GM18498 (cell line): ENCODE measurements around the gene ACTRT2.

Experiments used
- ATAC-seq: cut with Tn5 transposase; IDR thresholded peaks from one replicate; pipeline ENCODE4 v1.9.1; 2021; ENCODE audit warnings: mild to moderate bottlenecking, moderate library complexity; ENCODE audit not compliant: unreplicated experiment

The ACTRT2 gene

DNA sequence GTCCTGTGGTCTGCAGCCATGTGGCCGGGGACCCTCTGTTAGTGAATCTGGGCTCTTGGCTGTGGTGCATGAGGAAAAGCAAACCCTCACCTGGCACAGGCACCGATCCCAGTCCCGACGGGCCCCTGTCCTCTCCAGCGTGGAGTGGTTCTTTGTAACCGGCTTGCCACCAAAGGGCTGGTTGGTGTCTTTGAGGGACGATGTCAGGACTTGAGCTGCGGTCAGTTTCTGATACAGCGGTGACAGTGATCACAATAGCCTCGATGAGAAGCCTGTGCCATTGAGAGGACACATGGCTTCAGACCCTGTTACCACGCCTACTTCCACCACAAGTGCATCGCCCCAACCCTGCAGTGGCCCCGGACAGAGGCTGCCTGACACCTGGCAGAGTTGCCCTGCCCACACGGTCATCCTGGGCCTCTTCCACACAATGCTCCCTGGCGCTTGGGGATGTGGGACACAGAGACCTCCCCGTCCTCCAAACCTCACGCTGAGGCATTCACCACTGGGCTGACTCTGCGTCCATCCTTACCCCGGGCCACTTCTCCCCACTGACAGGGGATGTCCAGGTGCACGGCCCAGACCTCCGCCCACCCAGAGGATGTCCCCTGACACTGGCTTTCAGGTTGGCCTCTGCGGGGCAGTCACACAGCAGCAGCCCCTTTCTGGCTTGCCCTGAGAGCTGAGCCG is 18.8 kb upstream of the ACTRT2 start:
- ATAC-seq: no peak

DNA sequence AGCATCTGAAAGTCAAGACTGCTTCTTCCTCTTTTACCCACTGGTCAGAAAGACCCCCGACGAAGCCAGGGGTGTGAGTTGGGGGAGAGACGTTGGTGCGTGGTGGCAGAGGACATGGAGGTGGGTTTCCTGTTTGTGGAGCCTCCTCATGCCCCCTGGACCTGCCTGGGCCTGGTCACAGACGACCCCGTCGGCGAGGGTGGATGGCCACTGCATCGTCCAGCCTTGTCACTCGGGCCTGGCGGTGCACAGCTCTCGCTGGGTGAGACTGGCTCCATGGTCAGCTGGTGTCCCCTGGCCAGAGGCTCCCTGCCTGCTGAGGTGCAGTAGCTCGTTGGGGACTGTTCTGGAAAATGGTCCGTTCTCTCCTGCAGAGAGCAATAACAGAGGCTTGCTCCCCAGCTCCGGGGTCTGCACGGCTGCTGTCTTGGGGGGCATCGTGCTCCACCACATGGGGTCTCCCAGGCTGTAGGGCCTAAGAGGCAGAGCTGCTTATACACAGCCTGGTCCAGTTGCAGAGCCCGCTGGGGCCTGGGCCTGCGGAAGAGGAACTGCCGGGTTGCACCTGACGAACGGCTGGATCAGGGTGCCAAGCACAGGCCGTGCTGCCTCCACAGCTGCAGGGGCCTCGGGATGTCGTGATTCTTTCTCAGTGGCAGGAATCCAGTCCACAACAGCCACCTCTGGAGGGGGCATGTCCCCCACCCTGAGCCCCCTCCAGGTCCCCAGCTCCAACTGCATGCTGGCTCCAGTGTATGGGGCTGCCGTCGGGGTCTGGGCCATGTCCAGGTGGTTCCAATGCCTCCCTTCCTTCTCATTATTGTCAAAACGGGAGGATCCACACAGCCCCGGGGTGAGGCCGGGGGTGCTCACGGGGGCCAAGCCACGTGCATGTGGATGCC is 18.0 kb upstream of the ACTRT2 start:
- ATAC-seq: no peak

DNA sequence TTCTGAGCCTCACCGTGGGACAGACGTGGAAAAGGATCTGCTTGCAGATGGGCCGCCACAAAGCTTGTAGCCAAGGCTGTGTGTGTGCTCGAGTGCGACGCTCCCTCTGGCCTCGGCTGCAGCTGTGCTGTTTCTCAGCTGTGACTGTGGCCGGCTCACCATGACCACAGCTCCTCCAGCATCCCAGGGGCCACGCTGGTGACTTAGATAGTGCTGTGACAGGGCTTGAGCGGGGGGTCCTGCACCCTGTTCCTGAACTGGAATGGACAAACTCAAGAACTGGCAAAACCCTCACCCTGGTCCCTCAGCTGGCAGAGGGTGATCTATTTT is 17.4 kb upstream of the ACTRT2 start:
- no peak for ATAC-seq

DNA sequence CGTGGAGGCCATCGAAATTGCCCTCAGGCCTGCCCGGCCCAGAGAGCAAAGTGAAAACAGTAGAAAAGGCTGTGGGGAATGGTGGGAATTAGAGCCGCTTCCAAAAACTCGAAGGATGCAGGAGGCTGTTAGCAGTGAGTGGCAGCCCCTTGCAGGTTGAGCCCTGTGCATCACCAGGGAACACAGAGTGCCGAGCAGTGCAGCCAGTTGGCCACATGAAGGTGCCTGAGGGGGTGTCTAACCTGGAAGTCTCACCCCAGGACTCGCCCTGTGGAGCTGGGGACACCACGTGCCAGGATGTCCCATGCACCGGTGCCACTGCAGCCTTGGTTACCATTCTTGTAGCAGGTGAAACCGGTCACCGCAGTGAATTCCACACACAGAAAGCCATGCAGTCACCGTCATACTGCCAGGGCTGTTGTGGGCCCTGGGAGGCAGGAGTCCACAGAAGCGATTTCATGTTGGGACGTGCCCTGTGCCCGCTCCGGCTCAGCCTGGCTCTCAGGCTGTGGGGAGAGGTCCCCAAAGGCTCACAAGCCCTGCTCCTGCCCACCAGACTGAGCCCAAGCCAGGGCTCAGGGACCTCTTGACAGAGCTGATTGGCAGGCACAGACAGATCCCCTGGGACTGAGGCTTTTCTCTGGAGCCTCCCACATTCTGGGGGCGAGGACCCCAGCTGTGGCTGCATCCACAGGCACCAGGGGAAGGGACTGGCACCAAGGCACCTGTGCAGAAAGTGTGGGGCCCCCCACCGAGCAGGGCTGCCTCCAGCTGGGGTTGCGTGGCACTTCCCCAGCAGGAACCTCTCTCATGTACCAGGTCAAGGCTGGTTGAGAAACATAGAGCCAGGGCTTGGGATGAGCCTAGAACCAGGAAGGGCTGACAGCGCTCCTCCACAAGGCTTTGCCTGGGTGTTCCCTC is 16.7 kb upstream of the ACTRT2 start:
- ATAC-seq: no peak

DNA sequence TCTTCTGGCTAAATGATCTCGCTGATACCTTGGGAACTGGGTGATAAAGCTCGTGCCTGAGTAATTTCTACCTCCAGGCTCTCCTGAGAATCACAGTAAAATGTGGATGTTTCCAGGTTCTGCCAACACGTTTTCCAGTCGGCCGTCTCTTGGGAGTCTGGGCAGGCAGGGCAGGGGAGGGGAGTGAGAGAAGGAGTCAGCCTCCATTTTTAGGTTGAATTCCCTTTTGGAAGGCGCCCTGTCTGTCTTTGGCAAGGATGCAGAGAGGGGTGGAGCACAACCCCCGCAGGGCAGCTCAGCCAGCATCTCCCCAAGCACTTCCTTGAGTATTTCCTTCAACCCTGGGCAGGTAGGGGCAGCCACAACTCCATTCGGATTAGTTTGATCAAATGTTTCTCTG is 15.5 kb upstream of the ACTRT2 start:
- ATAC-seq: no peak

DNA sequence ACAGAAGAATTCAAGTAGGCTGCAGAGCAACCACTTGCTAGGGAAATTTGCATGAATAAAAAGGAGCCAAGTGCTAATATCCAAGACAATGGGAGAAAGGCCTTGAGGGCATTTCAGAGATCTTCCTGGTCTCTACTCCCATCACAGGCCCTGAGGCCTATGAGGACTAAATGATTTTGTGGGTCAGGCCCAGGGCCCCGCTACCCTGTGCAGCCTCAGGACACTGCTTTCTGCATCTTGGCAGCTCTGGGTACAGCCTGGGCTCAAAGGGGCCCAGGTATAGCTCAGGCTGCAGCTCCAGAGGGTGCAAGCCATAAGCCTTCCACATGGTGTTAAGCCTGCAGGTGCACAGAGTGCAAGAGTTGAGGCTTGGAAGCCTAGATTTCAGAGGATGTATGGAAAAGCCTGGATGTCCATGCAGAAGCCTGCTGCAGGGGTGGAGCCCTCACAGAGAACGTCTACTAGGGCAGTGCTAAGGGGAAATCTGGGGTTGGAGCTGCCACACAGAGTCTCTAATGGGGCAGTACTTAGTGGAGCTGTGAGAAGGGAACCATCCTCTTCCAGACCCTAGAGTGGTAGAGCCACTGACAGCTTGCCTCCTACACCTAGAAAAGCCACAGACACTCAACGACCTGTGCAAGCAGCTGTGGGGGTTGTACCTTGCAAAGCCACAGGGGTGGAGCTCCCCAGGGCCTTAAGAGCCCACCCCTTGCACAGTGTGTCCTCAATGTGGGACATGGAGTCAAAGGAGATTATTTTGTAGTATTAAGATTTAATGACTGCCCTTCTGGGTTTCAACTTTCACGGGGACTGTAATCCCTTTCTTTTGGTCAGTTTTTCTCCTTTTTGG is 13.7 kb upstream of the ACTRT2 start:
- no peak for ATAC-seq

DNA sequence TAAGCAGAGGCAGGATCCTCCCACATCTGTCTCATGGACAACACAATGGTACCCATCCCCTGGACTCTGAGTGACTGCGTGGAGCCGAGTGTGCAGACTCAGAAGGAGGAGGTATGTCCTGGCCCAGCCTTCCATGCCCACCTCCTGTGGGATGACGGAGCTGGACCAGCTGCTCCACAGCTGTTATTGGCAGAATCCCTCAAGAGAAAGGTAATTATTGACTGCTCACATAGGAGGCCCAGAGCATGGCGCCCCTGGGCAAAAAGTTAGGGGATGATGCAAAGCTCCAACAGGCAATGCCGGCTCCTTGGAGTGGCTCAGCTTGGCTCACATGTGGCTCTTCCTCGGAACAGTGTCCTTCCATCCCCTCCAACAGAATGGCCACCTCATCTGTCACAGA is 12.2 kb upstream of the ACTRT2 start:
- no peak for ATAC-seq

DNA sequence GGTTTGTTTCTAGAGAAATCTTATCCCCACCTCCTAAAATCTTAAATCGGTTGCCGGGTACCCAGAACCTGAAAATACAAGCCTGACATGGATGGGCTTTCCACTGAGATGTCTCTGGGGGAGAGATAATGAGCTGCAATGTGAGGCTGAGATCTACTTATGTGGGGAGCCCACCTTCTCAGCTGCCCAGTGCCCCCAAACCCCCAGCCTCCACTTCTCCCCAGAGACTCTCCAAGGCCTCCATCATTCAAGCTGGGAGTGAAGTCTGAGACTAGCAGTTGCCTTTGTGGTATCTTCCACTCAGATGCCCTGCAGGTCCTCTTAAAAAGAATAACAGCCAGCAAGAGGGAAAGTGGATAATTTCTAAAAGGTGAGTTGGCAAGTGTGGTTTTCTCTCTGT is 11.7 kb upstream of the ACTRT2 start:
- no peak for ATAC-seq

DNA sequence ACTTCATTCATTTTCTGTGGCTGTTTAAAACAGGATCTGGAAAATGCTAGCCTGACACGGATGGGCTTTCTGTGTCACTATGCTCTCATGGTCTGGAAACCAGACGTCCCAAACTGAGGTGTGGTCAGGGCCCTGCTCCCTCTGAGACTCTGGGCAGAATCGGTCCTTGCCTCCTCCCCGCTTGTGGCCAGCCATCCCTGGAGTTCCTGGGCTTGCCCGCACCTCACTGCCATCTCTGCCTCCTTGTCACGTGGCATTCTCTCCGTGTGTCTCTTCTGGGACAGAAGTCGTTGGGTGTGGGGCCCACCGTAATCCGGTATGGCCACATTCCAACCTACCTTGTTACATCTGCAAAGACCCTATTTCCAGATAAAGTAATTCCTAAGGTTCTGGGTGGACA is 10.1 kb upstream of the ACTRT2 start:
- ATAC-seq: no peak

DNA sequence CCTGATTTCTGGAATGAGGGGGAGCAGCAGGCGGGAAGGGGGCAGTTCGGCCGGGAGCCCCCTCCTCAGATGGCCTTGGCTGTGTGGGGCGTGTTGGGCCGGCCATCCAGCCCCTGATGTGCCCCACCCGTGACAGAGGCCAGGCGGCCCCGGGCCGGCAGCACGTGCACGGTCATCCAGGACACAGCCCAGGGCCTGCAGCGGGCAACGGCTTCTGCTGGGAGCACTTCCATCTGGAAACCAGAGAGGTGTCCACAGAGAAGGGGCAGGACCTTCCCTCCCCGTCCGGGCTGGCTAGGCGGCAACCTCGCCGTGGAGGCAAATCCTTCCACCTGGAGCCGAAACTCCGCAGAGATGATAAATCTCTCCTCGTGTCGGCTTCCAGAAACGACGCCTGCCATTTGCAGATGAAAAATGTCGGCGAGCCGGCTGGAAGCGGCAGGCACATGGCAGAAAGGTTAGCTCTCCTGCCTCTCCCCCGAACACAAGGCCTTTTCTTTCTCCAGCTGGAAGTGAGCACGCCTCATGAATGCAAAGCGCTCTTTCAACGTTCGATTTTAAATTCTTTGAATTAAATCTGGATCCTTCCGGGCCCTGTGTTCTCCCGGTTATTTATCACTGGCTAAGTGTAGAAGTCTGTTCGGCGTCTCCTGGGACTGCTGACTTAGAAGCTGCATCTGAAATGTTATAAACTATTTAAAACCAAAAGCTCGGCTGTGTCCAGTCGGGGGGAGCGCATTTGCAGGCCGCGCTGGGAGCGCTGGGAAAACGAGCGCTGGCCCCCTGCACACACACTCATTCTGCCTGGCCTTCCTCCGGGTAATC is 9.4 kb upstream of the ACTRT2 start:
- no peak for ATAC-seq

DNA sequence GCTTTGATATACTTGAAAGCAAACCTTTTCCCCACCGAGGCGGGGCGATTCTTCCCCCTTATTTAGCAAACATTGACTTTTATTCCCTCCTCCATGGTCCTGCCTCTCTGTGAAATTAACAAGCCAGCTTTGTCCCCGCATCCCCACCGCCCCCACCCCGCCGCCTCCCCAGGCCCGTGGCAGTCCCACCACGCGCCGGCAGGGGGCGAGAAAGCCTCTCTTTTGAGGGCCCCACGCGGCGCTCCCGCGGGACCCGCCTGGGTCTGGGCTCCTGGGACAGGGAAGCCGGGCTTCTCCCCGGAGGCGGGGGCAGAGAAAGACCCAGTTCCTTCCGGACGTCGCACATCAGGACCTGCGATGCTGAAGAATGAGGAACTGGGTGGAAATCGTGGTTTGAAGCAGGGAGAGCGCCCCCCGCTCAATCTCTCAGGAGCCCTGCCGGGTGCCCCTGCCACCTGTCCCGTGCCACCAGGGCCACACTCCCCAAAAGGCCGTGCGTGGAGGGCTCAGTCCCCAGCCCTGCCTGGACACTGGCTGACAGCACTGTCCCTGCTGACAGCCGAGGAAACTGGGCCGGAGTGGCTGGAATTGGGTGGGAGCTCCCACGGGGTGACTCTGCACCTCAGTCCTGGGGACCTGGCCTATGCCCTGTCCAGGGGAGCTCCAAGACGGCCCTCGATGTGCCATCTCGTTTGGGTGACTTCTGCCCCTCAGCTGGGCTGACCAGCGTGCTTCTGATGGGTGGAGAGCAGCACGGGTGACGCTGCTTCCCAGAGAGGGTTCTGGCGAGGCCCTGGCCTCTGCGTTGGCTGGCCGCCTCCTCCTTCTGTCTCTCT is 8.6 kb upstream of the ACTRT2 start:
- no peak for ATAC-seq

DNA sequence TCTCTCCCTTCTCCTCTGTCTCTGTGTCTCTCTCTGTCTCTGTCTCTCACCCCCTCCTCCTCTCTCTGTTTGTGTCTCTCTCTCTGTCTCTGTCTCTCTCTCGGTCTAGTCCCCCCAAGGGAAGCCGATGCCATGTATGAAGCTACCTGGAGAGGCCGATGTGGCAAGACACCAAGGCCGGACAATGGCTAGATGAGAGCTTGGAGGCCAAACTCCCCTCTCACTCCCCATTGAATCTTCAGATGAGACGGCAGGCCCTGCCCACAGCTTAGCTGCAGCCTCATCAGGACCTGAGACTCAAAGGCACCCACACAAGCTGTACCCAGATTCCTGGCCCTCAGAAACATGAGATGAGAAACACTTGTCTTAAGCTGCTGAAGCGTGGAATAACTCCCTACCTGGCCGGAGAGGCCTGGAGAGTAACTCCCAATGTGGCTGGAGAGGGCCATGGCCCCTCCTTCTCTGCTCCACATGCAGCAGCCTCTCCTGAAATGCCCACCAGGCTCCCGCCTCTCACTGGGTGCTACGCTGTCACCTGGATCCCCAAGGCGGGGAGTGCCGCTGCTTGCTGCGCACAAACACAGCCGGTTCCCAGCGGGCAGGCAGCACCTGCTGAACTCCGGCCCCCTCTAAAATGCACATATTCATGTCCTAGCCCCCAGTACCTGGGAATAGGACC is 7.8 kb upstream of the ACTRT2 start:
- ATAC-seq: no peak

DNA sequence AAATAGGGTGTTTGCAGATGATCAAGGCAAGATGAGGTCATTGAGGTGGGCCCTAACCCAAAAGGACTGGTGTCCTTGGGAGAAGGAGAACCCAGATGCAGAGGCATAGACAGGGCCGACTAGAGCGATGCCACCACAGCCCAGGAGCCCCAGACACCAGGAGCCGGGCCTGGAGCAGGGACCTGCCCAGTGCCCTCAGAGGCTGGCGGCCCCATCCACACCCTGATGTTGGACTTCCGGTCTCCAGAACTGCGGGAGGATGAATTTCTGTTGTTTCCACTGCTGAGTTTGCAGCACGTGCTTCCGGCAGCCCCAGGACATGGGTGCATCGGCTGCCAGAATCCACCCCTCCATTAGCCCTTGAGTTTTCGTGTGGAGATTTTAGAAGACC is 7.2 kb upstream of the ACTRT2 start:
- no peak for ATAC-seq

DNA sequence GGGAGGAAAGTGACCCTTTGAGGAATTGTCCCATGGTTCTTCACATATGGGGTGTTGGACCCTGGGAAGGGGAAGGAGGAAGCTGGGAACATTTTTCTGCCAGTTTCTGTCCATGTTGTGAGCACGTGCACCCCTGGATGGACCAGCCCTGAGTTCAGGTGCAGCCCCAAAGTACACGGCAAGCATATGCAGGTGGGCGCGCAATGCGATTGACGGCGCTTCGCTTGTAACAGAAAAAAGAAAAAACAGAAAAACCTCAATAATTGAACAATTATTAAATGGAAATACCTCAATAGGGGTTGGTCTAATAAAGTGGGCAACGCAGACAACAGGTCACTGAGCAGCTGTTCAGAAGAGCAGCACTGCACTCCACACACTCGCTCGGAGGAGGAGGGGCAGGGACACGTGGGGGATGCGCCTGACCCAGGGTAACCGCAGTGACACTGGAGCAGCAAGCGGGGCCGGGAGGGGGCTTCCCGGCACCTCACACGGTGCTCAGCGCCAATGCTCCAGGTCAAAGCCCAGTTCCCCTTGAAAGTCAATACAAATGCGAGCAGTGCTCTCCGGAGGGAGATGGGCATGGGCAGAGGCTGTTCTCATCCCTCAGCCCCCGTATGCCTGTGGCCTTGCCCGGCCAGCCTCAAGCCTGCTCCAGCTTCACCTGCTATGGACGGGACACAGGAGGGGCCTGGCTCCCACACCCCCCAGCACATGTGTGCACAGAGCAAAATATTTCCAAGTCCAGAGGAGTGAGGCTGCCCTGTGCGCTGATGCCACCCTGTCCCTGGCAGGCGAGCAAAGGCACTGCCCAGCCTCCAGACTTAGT is 6.6 kb upstream of the ACTRT2 start:
- ATAC-seq: no peak

DNA sequence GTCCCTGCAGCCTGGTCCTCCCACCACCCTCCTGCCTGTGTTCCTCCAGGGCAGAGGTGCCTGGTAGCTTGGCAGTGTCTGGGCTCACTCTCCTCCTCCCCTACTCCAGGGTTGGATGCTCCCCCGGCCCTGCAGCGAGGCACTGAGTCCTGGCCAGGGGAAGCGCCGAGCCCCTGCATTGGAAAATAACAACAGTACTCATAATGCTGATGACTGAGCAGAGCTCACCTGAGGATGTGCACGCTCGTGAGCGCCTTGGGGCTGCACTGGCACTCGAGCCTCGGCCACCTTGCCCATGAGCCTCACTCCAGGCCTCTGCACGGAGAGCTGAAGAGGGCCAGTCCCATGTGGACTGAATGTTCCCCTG is 6.0 kb upstream of the ACTRT2 start:
- ATAC-seq: no peak

DNA sequence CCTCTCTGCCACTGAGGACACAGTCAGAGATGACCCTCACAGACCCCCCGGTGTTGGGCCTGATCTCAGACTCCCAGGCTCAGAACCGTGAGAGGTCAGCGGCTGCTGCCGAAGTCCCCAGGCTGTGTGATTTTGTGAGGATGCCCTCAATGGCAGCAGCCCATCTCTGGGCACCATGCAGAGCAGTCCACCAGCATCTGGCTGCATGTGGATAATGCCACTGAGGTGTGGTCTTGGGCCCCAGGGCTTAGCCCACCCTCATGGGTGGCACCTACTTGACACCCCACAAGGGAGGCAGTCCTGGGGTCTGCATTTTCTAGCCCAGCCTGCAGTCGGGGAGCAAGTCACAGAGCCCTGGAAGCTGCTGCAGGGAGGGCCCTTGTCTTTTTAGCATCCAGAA is 5.5 kb upstream of the ACTRT2 start:
- no peak for ATAC-seq

DNA sequence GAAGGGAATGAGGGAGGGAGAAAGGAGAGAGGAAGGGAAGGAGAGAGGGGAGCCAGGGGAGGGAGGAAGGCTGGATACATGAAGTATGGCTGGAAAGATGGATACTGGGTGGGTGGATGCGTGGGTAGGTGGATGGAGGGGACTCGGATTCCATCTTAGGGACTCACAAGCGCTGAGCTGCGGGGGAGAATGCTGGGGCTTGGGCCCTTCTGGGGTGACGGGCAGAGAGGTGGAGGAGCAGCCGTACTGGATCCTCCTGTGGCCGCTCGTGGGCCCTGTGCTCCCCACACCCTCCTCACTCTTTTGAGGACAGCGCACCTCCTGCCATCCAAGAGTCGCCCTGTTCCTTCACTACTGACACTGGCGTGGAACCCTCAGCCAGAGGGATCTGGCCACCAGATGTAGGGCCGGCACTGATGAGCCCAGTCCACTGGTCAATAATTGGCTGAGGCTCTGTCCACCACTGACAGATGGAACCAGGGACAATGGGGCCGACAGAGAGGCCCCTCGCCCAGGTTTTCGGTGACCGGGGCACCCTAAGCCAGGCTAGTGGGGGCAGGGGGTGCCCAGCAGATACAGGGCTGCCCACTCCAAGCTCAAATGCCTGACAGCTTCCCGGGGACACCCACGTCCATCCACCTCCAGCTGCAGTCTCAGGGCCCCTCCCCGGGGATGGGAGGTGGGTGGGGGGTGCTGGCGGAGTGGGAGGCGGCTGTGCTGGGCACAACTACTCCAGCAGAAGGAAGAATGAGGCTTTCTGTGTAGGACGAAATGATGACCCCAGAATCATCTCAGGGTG is 4.4 kb upstream of the ACTRT2 start:
- no peak for ATAC-seq
